Erythroblast (primary cell): ENCODE results near the gene MAN1C1.

Experiments
- GATA1 ChIP-seq: IDR thresholded peaks from 2 replicates; pipeline ENCODE4 v1.6.1; 2011; ENCODE audit warnings: low read depth, mild to moderate bottlenecking, control low read depth, low read length, moderate library complexity
- POLR2A ChIP-seq: IDR thresholded peaks from 2 replicates; pipeline ENCODE4 v1.6.1; 2011; ENCODE audit warnings: mild to moderate bottlenecking, low read length

DNA sequence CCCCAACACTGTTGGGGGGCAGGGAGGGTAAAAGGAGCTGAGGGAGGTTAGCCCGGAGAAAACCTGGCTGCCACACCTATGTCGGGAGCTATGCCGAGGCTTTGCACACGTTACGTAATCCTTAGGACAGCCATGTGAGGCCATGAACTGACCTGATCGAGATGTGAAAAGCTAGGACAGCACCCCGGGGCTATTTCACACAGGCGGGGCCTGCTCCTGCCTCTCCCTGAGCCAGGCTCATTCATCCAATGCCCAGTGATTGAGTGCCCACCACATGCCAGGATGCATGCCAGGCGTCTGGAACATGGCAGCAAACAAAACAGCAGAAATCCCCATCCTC, 43.0 kb upstream of the MAN1C1 start:
- TF ChIP-seq POLR2A (no peak), GATA1 (no peak)
